Activated T-helper 1 cell treated with anti-CD3 and anti-CD28 coated beads, Interleukin-2, amount 50 U/mL, for 16 hours (primary cell): ENCODE data around the gene GGA1.
A peak's percentile ranks its signal among the peaks of the same experiment; 100 is the strongest.
"Not testable (repeated sequence)": the region's sequence is repeated elsewhere in the genome, so short reads cannot be mapped to it uniquely, and the experiment has no call there.

ENCODE experiments used
- DNase-seq, 2 donors: peaks; one replicate each; pipeline ENCODE4 v3.0.0-alpha.2; 2020; ENCODE audit warnings: low read depth in 1 of 2, low spot score in 1 of 2

The GGA1 gene

GRCh38 chr22:37571258-37571991, 37.2 kb upstream of the GGA1 start:
- DNase-seq, result no peak

DNA sequence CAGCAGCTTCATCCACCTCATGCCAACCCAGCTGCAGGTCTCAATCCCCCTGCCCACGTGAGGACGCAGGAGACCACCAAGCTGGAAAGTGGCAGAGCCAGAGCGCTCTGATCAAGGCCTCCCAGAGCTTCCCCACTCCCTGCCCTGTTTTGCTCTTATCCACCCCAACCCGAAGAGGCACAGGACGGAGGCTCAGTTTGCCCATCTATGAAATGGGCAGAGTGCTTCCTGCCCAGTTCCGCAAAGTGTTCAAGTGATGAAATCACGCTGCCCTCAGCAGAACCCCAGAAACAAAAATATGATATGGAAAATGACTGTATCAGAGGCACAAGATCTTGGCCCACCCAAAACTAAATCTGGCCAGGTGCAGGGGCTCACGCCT, 36.7 kb upstream of the GGA1 start:
- no peak for DNase-seq

- DNase-seq, result no peak
These were observed 33.1 kb upstream of the GGA1 start for GRCh38 chr22:37575490-37576003.

DNA sequence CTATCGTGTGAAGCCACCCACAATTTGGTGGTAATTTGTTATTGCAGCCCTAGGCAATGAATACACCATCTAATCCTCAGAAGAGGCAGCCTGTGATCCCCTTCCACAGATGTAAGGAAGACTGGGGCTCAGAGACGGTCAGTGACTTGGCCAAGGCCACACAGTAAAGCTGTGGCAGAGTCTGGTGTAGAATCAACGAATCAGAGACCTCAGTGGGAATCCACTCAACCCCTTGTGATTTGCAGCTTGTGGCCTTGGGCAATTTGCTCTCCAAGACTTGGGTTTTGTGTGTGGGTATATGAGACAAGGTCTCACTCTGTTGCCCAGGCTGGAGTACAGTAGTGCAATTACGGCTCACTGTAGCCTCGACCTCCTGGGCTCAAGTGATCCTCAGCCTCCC, 30.6 kb upstream of the GGA1 start:
- no peak for DNase-seq

DNA sequence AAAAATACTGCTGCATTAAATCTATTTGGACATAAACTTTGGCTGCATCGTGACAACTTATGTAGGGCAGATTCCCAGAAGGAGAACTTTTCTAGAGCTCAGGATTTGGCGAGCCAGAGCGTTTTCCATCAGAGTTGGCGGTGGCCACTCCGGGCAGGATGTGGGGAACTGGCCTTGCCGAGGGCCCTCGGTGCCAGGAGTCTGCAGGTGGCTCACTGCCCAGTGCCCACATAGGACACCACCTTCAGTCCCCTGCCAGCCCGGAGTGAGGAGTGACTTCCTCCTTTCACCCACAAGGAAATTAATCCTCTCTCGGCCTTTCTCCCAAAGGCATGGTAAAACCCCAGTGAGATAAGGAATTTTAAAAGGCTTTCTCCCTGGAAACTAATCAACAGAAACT, 27.1 kb upstream of the GGA1 start:
- no peak for DNase-seq

GRCh38 chr22:37582526-37582925, 26.1 kb upstream of the GGA1 start:
- DNase-seq, result no peak

DNA sequence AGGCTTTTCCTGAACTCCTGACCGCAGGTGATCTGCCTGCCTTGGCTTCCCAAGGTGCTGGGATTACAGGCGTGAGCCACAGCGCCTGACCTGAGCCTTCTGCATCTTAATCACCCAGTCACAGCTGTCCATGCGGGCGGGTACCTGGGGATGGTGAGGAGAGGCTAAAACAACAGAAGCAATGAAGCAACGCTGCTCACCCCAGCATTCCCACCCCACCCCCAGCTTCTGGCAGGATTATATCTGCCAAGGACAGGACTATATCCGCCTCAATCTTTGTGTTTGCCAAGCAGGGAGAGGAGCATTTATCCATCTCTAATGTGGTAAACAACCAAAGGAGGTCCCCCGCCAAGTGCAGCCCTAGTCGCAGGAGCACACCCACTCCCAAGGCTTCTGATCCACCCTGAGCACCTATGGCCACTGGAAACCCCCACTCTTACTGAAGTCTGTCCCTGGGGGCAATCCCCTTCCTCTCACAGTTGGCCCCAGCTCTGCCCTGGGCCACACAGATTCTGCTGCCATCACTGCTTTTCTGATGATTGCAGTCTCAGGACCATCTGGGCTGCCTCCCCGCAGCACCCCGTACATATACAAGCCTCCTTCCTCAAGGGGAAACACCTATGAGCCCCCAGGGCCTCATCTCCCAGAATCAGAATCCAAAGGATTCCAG, 20.0 kb upstream of the GGA1 start:
- DNase-seq, result no peak

- no peak for DNase-seq
These were observed 19.0 kb upstream of the GGA1 start for GRCh38 chr22:37589636-37590035.

DNA sequence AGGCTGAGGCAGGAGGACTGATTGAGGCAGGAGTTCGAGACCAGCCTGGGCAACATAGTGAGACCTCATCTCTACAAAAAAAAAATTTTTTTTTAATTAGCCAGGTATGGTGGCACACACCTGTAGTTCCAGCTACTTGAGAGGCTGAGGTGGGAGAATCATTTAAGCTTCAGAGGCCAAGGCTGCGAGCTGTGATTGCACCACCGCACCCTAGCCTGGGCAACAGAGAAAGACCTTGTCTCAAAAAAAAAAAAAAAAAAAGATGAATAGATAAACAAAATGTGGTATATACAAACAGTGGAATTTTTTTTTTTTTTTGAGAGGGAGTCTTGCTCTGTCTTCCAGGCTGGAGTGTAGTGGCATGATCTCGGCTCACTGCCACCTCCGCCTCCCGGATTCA, 17.6 kb upstream of the GGA1 start:
- DNase-seq, result not testable (repeated sequence)

DNA sequence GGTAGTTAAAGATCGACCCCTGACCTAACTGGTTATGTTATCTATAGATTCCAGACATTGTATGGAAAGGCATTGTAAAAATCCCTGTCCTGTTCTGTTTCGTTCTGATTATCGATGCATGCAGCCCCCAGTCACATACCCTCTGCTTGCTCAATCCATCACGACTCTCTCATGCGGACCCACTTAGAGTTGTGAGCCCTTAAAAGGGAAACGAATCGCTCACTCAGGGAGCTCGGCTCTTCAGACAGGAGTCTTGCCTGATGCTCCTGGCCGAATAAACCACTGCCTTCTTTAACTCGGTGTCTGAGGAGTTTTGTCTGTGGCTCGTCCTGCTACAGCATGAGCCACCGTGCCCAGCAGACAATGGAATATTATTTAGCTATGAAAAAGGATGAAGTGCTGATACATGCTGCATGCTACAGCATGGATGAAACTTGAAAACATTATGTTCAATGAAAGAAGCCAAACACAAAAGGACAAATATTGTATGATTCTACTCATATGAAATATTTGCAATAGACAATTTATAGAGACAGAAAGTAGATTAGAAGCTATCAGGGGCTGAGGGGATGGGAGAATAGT, 16.7 kb upstream of the GGA1 start:
- no peak for DNase-seq

DNA sequence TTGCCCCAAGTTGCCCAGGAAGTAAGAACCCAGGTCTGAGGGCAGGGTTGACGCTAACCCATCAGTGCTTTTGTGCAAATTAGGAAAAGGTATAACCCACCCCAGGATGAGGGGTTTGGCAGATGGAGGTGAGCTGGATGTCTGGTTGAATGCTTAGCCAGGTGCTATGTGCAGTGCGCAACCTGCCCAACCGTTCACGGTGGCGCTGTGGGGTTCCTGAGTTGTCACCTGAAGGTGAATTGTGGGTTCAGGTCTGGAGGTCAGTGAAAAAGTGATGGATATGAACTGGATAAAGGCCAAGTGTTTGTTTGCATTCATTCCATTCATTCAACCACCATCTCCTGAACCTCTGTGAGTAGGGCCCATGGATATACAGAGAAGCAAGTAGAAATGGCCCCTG, 14.4 kb upstream of the GGA1 start:
- no peak for DNase-seq

- no peak for DNase-seq
These were observed 9.5 kb upstream of the GGA1 start for GRCh38 chr22:37599153-37599552.

DNA sequence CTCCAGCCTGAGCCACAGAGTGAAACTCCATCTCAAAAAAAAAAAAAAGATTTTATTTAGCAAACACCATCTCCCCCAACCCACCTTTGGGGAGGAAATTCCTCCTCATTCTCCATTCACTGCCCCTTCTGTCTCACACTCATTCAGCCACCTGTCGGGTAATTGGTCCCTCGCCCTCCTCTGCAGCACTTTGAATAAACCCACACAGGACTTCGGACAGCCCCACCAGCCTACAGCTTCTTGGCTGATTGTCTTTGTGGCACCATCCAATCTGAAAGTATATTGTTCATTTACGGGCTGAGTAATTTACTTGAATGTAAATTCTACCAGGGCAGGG, 7.5 kb upstream of the GGA1 start:
- DNase-seq, result no peak

GRCh38 chr22:37601540-37602442, 6.8 kb upstream of the GGA1 start:
- no peak for DNase-seq

DNA sequence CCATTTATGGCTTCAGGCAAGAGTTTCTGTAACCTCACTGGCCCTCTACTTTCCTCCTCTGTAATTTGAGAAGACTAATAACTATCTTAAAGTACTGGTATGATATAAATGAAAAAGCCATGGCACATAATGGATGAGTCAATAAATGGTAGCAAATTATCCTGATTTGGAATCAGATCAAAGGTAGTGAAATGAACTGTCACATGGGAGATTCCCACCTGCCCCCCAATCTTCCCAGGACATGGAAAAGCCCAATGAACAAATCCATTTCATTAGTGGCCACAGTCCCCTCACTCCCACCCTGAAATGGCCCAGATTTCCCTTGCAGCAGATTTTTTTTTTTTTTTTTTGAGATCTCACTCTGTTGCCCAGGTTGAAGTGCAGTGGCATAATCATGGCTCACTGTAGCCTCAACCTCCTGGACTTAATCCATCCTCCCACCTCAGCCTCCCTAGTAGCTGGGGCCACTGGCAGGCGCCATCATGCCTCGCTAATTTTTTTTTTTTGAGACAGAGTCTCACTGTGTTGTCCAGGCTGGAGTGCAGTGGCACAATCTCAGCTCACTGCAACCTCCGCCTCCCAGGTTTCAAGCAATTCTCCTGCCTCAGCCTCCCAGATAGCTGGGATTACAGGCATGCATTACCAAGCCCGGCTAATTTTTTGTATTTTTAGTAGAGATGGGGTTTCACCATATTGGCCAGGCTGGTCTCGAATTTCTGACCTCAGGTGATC, 5.9 kb upstream of the GGA1 start:
- not testable (repeated sequence) for DNase-seq

DNA sequence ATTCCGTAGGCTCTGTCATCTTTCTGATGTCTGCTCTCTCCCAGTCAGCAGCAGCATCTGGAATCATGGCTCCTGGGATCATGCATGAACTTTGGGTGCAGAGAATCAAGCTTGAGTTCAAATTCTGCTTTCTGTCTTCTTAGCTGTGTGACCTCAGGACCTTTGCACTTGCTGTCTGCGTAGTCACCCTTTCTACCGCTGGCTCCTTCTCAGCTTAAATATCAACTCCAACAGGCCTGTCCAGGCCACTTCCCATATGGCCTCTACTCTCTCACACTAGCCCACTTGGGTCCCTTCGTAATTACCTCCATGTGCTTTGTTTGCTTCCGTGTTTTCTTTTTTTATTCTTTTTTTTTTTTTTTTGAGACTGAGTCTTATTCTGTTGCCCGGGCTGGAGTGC, 4.6 kb upstream of the GGA1 start:
- DNase-seq, result no peak

- peak; percentile 14 to 32 for DNase-seq
These were observed 3.8 kb upstream of the GGA1 start for GRCh38 chr22:37604875-37605274.

DNA sequence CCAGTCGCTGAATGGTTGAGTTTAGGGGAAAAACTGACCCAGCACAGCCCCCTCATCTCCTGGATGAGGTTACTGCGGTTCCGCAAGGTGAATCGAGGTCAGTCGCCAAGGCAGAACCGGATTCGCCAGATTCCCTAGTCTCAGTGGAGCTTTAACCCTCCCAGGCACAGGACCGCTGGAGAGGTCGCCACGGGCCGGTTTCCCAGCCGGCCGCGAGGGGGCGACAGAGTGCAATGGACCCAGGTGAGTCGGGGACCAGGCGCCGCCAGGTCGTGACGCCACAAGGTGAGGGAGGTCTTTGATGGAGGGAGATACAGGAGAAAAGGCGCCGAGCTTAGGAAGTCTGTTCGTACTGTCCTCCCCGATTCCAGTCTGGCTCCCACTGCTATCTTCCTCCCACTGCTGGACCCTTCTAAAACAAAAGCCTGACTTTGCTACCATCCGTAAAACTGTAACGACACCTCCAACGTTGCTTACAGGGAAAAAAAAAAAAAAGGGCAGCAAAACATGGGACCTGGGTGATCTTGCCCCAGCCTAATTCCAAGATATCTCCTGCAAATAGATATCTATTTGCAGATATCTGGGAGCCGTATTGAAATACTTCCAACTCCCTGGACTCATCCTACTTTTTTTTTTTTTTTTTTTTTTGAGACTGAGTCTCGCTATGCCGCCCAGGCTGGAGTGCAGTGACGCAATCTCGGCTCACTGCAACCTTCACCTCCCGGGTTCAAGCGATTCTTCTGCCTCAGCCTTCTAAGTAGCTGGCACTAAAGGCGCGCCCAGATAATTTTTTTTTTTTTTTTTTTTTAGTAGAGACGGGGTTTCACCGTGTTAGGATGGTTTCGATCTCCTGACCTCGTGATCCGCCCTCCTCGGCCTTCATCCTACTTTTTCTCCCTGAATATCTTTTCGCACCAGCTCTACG, 1.4 kb upstream of the GGA1 start:
- DNase-seq, result peak; percentile 89

DNA sequence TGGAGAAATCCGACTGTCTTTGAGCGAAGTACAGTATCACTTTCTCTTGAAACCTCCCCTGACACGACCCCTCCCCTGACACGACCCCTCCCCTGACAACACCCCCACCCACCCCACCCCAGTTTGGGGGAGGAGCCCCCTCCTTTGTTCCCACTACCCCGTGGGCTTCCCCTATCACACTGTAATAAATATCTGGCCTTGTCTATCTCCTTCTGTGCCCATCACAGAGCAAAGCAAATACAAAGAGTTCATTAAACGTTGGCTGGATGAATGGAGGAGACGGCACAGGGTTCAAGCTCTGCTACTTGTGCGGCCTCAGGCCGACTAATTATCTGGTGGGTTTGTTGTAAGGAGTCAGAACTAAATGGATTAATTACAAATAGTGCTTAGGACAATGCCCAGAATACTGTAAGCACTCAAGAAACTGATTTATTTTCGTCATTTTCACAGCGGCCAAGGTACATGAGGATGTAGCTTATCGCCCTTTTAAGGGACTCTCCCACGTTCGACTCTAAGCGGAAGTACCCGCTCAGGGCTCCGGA, 628 bp upstream of the GGA1 start:
- DNase-seq, result no peak
